ENCODE data around the gene RIT1.

The RIT1 gene

DNA sequence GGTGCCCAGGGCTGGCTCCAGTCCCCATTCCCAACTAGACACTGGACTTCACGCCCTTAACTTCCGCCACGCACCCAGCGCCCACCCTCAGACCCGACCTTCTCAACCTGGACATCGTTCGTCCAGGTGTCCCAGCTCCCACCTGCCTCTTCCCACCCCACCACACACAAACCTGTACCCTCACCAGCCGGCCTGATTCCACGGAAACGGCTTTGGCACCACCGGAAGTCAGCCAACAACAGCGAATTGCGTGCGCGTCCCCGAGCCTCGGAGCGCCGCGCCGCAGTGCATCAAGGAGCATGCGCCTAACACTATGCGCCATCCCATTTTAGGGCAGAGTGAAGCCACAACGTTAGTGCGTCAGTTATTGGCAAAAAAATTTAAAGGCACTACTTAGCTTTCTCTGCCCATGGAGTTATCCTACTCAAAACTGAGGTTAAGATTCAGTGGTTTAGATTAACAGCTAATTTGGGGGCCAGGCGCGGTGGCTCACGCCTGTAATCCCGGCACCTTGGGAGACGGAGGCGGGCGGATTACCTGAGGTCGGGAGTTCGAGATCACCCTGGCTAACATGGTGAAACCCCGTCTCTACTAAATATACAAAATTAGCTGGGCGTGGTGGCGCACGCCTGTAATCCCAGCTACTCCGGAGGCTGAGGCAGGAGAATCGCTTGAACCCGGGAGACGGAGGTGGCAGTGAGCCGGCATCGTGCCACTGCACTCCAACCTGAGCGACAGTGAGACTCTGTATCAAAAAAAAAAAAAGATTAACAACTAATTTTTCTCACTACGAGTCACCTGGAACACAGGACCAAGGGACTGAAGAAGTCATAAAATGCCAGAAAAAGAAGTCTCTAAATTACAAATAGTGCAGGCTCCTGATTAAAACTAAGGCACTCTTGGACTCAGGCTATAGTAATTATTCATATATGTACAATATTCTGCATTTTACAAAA is 53.9 kb downstream of the RIT1 start, which contains the start of gene GON4L:
GON4L (minus strand) TSS at position 240 of the 956 bp plus-strand sequence. CDS start 3,434 bp downstream, outside the sequence.
- DNase-seq (ENCODE audit: low read depth, low spot score), result peak; percentile 63

- no peak for DNase-seq (ENCODE audit: low read depth, low spot score)
These were observed 54.7 kb downstream of the RIT1 start for GRCh38 chr1:155856257-155856974.

DNA sequence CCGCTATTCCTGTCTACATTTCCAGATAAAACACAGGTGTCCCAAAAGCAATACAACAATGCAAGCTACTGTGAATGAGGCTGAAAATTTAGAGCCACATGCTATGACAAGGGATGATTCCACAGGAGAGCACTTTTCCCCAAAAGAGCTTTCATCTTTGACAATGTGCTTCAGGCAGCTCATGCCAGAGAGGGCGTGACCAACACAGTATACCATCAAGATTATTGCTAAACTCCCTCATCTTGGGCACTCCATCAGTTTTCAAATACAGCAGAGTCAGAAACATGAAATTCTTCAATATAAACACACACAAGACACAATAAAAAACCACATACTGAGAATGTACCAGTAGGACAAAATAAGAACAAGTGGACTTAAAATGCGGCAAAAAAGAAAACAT is 60.8 kb downstream of the RIT1 start:
- no peak for DNase-seq (ENCODE audit: low read depth, low spot score)

DNA sequence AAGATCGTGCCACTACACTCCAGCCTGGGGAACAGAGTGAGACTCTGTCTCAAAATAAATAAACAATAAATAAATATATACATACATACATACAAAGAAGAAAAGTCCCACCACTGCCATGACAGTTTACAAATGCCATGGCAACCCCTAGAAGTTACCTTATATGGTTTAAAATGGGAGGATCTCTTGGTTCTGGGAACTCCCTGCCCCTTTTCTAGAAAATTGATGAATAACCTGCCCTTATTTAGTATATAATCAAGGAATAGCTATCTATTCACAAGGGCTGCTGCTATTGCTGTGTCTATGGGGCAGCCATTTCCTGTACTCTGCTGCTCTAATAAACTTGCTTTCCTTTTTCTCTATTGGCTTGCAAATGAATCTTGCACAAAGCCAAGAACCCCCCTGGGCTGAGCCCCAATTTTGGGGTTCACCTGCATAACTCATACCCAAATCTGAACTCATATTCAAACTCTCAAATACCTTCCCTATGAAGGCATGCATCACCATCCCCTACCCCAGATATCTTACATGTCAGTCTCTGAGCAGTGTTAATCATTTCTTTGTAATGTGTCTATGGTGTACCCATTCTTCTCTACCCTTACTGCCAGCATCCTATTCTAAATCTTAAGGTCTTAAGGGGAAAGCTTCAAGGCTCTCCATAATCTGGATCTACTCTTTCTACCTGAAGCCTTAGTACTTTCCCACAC is 63.2 kb downstream of the RIT1 start:
- no peak for DNase-seq (ENCODE audit: low read depth, low spot score)

All from activated naive CD8-positive, alpha-beta T cell treated with anti-CD3 and anti-CD28 coated beads, Interleukin-2, amount 50 U/mL, for 16 hours (primary cell).